Transverse colon (tissue), 4 donors: ENCODE measurements around the gene DCAF15. TPM values are rescaled to one million over a fixed set of nuclear protein-coding genes. Genes with fewer than 3 reads are reported as not detected.

Experiments used
- DNase-seq: peaks from one replicate; pipeline ENCODE4 v3.0.0-alpha.2; 2019
- H3K27ac ChIP-seq, 4 donors: fragments of 200-600 bp; sonication (generic); 2 replicates each; pipeline ENCODE4 v1.5.1; 2016 to 2018; ENCODE audit warnings: inconsistent platforms in 4 of 4
- H3K27me3 ChIP-seq: fragments of 200-600 bp; sonication (generic); 2 replicates; pipeline ENCODE4 v1.5.1; 2017; ENCODE audit warnings: inconsistent platforms
- H3K36me3 ChIP-seq, 4 donors: fragments of 200-600 bp; sonication (generic); 2 replicates each; pipeline ENCODE4 v1.5.1; 2017 to 2019; ENCODE audit warnings: inconsistent platforms in 4 of 4
- H3K4me1 ChIP-seq, 4 donors: fragments of 200-600 bp; sonication (generic); 2 replicates each; pipeline ENCODE4 v1.5.1; 2017 to 2020; ENCODE audit warnings: inconsistent platforms in 4 of 4
- H3K4me3 ChIP-seq, 4 donors: fragments of 200-600 bp; sonication (generic); 1 replicate in 1 of 4; 2 replicates in 3 of 4; pipeline versions ENCODE4 v1.5.1 to v1.6.1; 2017 to 2019; ENCODE audit warnings: inconsistent platforms in 4 of 4
- H3K9me3 ChIP-seq, 2 donors: fragments of 200-600 bp; sonication (generic); 2 replicates each; pipeline ENCODE4 v1.5.1; 2017 to 2019; ENCODE audit warnings: inconsistent platforms in 2 of 2
- CTCF ChIP-seq, 5 experiments: fragments of 200-600 bp in 3 of 5; fragments of 450-650 bp in 2 of 5; sonication (generic) in 3 of 5; IDR thresholded peaks; 1 replicate in 2 of 5; 2 replicates in 3 of 5; pipeline ENCODE4 v1.5.1; 2016 to 2017; ENCODE audit warnings: antibody characterized with exemption in 5 of 5, inconsistent platforms in 3 of 5, mild to moderate bottlenecking in 2 of 5, moderate library complexity in 1 of 5
- EP300 ChIP-seq: sonication (generic); formaldehyde crosslinking; IDR thresholded peaks from one replicate; pipeline ENCODE4 v1.6.1; 2017; ENCODE audit warnings: antibody characterized with exemption, low read depth
- POLR2A ChIP-seq: fragments of 450-650 bp; IDR thresholded peaks from one replicate; pipeline ENCODE4 v1.6.1; 2016; ENCODE audit warnings: antibody characterized with exemption, mild to moderate bottlenecking, moderate library complexity
- POLR2AphosphoS5 ChIP-seq, 3 donors: sonication (generic); formaldehyde crosslinking; IDR thresholded peaks; one replicate each; pipeline ENCODE4 v1.6.1; 2016; ENCODE audit warnings: antibody characterized with exemption in 3 of 3
- WGBS, 2 donors: methylation state at CpG; one replicate each; pipeline ENCODE4 v1.1.5; 2018; ENCODE audit warnings: low coverage in 1 of 2; 5-methylcytosine and 5-hydroxymethylcytosine counted together
- in situ Hi-C, 4 donors: fragments of 200-750 bp; cut with MboI; loops; one replicate each; pipeline versions ENCODE4 v1.15.0 to v1.15.1; 2017; ENCODE audit warnings: low sequenced_read_pairs in 3 of 4, low pct_ligation_motif_present in 1 of 4, low pct_unique_long_range_greater_than_20kb in 1 of 4
- intact Hi-C: fragments of 100-400 bp; cut with DNase I; formaldehyde crosslinking; loops from one replicate; pipeline ENCODE4 v1.15.1; 2023; ENCODE audit warnings: low total_unique reads
- total RNA-seq, 4 donors: library from RNA; depleted of rRNA; stranded (reverse); fragments of >200 nt; gene quantifications; one replicate each; pipeline ENCODE4 v1.1.0, GENCODE V29; 2016

The DCAF15 gene
- total RNA-seq, 4 donors from 2014 or later = 26.2 to 61.7 (median 35.8) TPM

GRCh38 chr19:13962699-13963602 lies 10.6 kb downstream of the DCAF15 start:
- Histone ChIP-seq H3K27me3 (no peaks in the 10 kb centered on the region), H3K9me3 (no peaks in the 10 kb centered on the region), H3K27ac (no peak overlapping the region), H3K36me3 (peaks cover 0 to 9% (median 2%) of the 10 kb centered on the region in 4 donors), H3K4me3 (peak overlapping the region in 2 of 4 donors; percentile 3 to 18), H3K4me1 (no peaks in the 10 kb centered on the region)
- DNase-seq = no peak
- in situ Hi-C loops = no loop called here
- intact Hi-C loops = no loop called here
- WGBS, 2 donors = 86% methylated on average over 62 of the region's 89 CpGs; no CpG with 5 or more reads in 1 of the 2 donors
- TF ChIP-seq POLR2A (no peak), POLR2AphosphoS5 (IDR thresholded peaks at IDR 0.05) (peak in 1 of 3 donors; percentile 17), EP300 (no peak), CTCF (IDR thresholded peaks at IDR 0.05) (no peak)

DNA sequence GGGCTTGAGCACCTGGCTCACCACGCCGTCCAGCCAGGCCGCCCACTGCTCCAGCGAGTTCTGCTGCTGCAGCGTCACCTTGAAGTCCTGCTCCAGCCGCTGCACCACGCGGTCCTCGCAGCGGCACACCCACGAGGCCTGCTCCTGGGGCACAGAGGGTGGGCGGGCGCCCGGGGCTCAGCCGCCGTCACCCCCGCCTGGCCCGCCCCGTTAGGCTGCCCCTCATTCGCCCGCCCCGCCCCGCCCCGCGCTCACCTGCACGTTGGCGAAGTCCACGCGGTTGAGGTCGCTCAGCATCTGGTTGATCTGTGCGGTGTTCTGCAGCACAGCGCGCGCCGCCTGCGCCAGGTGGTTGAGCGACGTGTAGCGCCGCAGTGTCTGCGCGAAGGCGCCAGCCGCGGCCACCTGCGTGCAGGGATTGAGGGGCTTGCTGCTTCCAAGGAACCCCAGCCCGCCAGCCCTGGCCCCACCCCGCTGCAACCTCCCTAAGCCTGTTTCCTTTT lies 11.3 kb downstream of the DCAF15 start:
- no peak overlapping the region for H3K4me3 ChIP-seq
- no peak overlapping the region for H3K27ac ChIP-seq
- H3K27me3 ChIP-seq = no peaks in the 10 kb centered on the region
- 96% methylated on average over 41 of the region's 48 CpGs; no CpG with 5 or more reads in 1 of the 2 donors for WGBS, 2 donors
- TF ChIP-seq POLR2AphosphoS5 (IDR thresholded peaks at IDR 0.05) (no peak), EP300 (no peak), POLR2A (no peak), CTCF (IDR thresholded peaks at IDR 0.05) (no peak)
- intact Hi-C loops = no loop called here
- no peaks in the 10 kb centered on the region for H3K9me3 ChIP-seq
- DNase-seq = no peak
- H3K4me1 ChIP-seq = no peaks in the 10 kb centered on the region
- in situ Hi-C loops = no loop called here
- peaks cover 0 to 9% (median 2%) of the 10 kb centered on the region in 4 donors for H3K36me3 ChIP-seq

- Histone ChIP-seq H3K9me3 (no peaks in the 10 kb centered on the region), H3K27me3 (no peaks in the 10 kb centered on the region), H3K4me1 (no peaks in the 10 kb centered on the region), H3K4me3 (no peak overlapping the region), H3K36me3 (peaks cover 0 to 15% (median 5%) of the 10 kb centered on the region in 4 donors), H3K27ac (no peak overlapping the region)
- intact Hi-C loops (no loop called here), in situ Hi-C loops (no loop called here)
- TF ChIP-seq CTCF (IDR thresholded peaks at IDR 0.05) (no peak), EP300 (no peak), POLR2AphosphoS5 (IDR thresholded peaks at IDR 0.05) (no peak), POLR2A (no peak)
- WGBS, 2 donors = 40 to 86% methylated on average over 1 to 5 of the region's 5 CpGs
- DNase-seq = no peak
Measured at GRCh38 chr19:13964776-13965175, 12.5 kb downstream of the DCAF15 start.

DNA sequence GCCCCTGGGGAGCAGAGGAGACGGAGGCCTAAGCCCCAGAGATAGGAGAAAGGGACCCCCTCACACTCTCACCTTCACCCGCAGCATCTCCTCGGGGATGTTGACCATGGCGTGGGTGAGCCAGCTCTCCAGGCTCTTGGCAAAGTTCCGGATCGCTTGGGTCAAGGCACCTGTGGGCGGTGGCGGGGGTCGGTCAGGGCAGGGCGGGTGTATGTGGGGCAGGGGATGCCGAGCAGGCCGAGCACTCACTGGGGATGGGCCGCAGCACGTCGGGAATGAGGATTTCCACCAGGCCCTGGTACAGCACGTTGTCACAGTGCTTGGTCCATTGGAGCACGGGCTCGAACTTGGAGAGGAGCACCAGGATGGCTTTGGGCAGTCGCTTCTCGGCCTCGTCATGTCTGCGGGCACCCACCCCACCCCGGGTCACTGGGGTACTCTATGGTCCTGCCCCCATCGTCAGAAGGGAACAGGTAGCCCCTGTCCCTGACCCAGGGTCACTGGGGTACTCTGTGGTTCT lies 13.1 kb downstream of the DCAF15 start:
- H3K4me1 ChIP-seq = no peaks in the 10 kb centered on the region
- peaks cover 0 to 18% (median 5%) of the 10 kb centered on the region in 4 donors for H3K36me3 ChIP-seq
- in situ Hi-C loops = no loop called here
- no peaks in the 10 kb centered on the region for H3K9me3 ChIP-seq
- DNase-seq = no peak
- 85% methylated on average over 24 of the region's 24 CpGs; no CpG with 5 or more reads in 1 of the 2 donors for WGBS, 2 donors
- no peak for TF ChIP-seq CTCF (IDR thresholded peaks at IDR 0.05)
- no peak for TF ChIP-seq EP300
- TF ChIP-seq POLR2AphosphoS5 (IDR thresholded peaks at IDR 0.05) = no peak
- no peak for TF ChIP-seq POLR2A
- H3K27ac ChIP-seq = no peak overlapping the region
- intact Hi-C loops = no loop called here
- no peaks in the 10 kb centered on the region for H3K27me3 ChIP-seq
- no peak overlapping the region for H3K4me3 ChIP-seq
